ENCODE data around the gene PEMT.

DNA sequence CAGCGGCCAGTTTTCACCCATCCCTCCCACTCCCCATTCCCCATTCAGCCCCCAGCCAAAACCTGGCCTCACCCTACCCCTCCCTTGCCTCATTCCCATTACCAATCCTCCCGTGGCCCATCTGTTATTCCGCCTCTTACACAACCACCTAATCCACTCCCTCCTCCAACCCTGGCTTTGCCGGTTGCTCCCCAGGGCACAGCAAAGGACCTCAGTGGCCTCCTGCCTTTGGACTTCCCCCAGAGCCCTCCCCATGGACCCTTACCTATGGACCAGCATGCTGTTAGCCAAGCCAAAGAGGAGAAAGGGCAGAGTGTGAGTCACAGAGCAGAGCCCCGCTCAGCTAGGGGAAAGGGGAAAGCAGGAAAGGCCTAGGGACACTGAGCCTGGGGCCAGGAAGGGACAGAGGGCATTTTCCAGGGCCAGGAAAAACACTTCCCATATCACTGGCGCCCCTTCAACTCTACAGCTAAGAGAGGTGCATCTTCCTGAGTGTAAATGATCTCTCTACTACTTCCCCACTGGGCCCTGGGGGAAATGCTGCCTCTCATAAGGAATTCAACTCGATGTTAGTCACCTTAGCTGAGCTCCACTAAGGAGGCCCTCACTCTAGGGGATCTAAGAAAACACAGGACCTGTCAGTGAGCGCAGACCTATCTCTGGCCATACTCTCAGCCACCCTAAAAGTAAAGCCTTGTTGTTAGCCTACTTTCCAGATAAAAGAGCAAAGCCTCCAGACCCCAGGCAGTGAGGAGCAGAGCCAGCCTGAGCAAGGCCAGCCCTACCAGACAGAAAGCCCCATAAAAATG, 10.6 kb downstream of the PEMT start:
- TF ChIP-seq CTCF (IDR thresholded peaks at IDR 0.05) (no peak), ZFX (IDR thresholded peaks at IDR 0.05; ENCODE audit: borderline replicate concordance) (no peak)
